Measurements from ENCODE around the gene TMPRSS4. TPM values are rescaled to one million over a fixed set of nuclear protein-coding genes. Genes with fewer than 3 reads are reported as not detected.
A peak's percentile ranks its signal among the peaks of the same experiment; 100 is the strongest.

The TMPRSS4 gene
- polyA plus RNA-seq, 3 donors, result not detected

GRCh38 chr11:118095493-118095892, 18.6 kb downstream of the TMPRSS4 start:
- H3K4me3 Mint-ChIP-seq, result no peak overlapping the region
- intact Hi-C loops (cut with micrococcal nuclease), result no loop called here

GRCh38 chr11:118095967-118096367, 19.1 kb downstream of the TMPRSS4 start:
- TF ChIP-seq CTCF (IDR thresholded peaks at IDR 0.05), result no peak
- peaks cover 0 to 9% (median 2%) of the 10 kb centered on the region in 3 donors for H3K27me3 Mint-ChIP-seq (ENCODE audit: low read depth in 3 of 3)
- Histone ChIP-seq H3K4me1 (ENCODE audit: control insufficient read depth in 1 of 2, insufficient read depth in 2 of 2, low read length in 2 of 2) (no peaks in the 10 kb centered on the region), H3K4me2 (replicated peaks; ENCODE audit: extremely low read depth, low read length, poor library complexity, severe bottlenecking) (no peak overlapping the region), H3K9me3 (replicated peaks in 1 of 2; ENCODE audit: control insufficient read depth in 1 of 2, insufficient read depth in 1 of 2, low read length in 2 of 2) (no peaks in the 10 kb centered on the region), H4K20me1 (ENCODE audit: insufficient read depth, low read length) (no peaks in the 10 kb centered on the region), H3K36me3 (replicated peaks in 1 of 2; ENCODE audit: control insufficient read depth in 1 of 2, insufficient read depth in 2 of 2, low read length in 2 of 2) (no peaks in the 10 kb centered on the region), H3K9ac (ENCODE audit: insufficient read depth, low read length, poor library complexity, severe bottlenecking) (no peak overlapping the region), H3K79me2 (ENCODE audit: insufficient read depth, low read length) (no peaks in the 10 kb centered on the region), H3K27ac (ENCODE audit: low read depth in 1 of 2, low read length in 2 of 2) (no peak overlapping the region), H2AFZ (ENCODE audit: insufficient read depth, low read depth, low read length, poor library complexity, severe bottlenecking) (no peak overlapping the region), H3K4me3 (replicated peaks in 1 of 3; ENCODE audit: low read depth in 2 of 3, low read length in 3 of 3) (no peak overlapping the region), H3K27me3 (ENCODE audit: control insufficient read depth in 2 of 2, insufficient read depth in 2 of 2, low read length in 2 of 2) (no peaks in the 10 kb centered on the region)
- H3K9me3 Mint-ChIP-seq, result peaks cover 0 to 2% (median 0%) of the 10 kb centered on the region in 7 donors
- H3K27ac Mint-ChIP-seq, result peak overlapping the region in 1 of 7 donors; percentile 17
- no peak overlapping the region for H3K4me3 Mint-ChIP-seq
- no CpG with 5 or more reads among the region's 1 CpG for WGBS (ENCODE audit: insufficient coverage)
- intact Hi-C loops (cut with micrococcal nuclease), result no loop called here
- no peak for DNase-seq
- H3K4me1 Mint-ChIP-seq, result peaks cover 10% of the 10 kb centered on the region
- H3K36me3 Mint-ChIP-seq, result no peaks in the 10 kb centered on the region

More at GRCh38 chr11:118095493-118095892, 18.6 kb downstream of the TMPRSS4 start:
- TF ChIP-seq CTCF (IDR thresholded peaks at IDR 0.05), result no peak
- Histone ChIP-seq H4K20me1 (ENCODE audit: insufficient read depth, low read length) (no peaks in the 10 kb centered on the region), H3K4me3 (replicated peaks in 1 of 3; ENCODE audit: low read depth in 2 of 3, low read length in 3 of 3) (no peak overlapping the region), H3K4me2 (replicated peaks; ENCODE audit: extremely low read depth, low read length, poor library complexity, severe bottlenecking) (no peak overlapping the region), H2AFZ (ENCODE audit: insufficient read depth, low read depth, low read length, poor library complexity, severe bottlenecking) (no peak overlapping the region), H3K36me3 (replicated peaks in 1 of 2; ENCODE audit: control insufficient read depth in 1 of 2, insufficient read depth in 2 of 2, low read length in 2 of 2) (no peaks in the 10 kb centered on the region), H3K27ac (ENCODE audit: low read depth in 1 of 2, low read length in 2 of 2) (no peak overlapping the region), H3K9me3 (replicated peaks in 1 of 2; ENCODE audit: control insufficient read depth in 1 of 2, insufficient read depth in 1 of 2, low read length in 2 of 2) (no peaks in the 10 kb centered on the region), H3K4me1 (ENCODE audit: control insufficient read depth in 1 of 2, insufficient read depth in 2 of 2, low read length in 2 of 2) (no peaks in the 10 kb centered on the region), H3K9ac (ENCODE audit: insufficient read depth, low read length, poor library complexity, severe bottlenecking) (no peak overlapping the region), H3K79me2 (ENCODE audit: insufficient read depth, low read length) (no peaks in the 10 kb centered on the region), H3K27me3 (ENCODE audit: control insufficient read depth in 2 of 2, insufficient read depth in 2 of 2, low read length in 2 of 2) (no peaks in the 10 kb centered on the region)
- Mint-ChIP-seq H3K36me3 (no peaks in the 10 kb centered on the region), H3K9me3 (peaks cover 0 to 2% (median 0%) of the 10 kb centered on the region in 7 donors), H3K4me1 (peaks cover 10% of the 10 kb centered on the region), H3K27me3 (ENCODE audit: low read depth in 3 of 3) (peaks cover 0 to 6% (median 2%) of the 10 kb centered on the region in 3 donors), H3K27ac (peak overlapping the region in 2 of 7 donors; percentile 17 to 44)
- WGBS (ENCODE audit: insufficient coverage), result 69% methylated on average over 4 of the region's 4 CpGs
- no peak for DNase-seq

All from CD14-positive monocyte (primary cell).